GM12878 (cell line): ENCODE results near the gene MPC1. TPM values are rescaled to one million over a fixed set of nuclear protein-coding genes. Genes with fewer than 3 reads are reported as not detected.

ENCODE experiments used
- ATAC-seq: fragments of 200-7000 bp; cut with Tn5 transposase; 3 replicates; pipeline ENCODE4 v1.9.1; 2020; ENCODE audit warnings: mild to moderate bottlenecking, moderate library complexity
- BruUV-seq: library from RNA; stranded (reverse); fragments of 400-500 nt; replicated peaks from 2 replicates; lab custom pipeline; 2021; lab: Mats Ljungman, UMichigan
- CTCF ChIA-PET: fragments of 300-600 bp; sonication (Branson Sonifier 250); formaldehyde crosslinking; extraction: SDS; loops from one replicate; lab custom pipeline; 2021; ENCODE audit warnings: inconsistent platforms; lab: Yijun Ruan, JAX
- POLR2A ChIA-PET: fragments of 350-600 bp; formaldehyde crosslinking; extraction: SDS; loops from one replicate; lab custom pipeline; 2021; ENCODE audit warnings: inconsistent platforms; lab: Charles Lee
- RAD21 ChIA-PET: fragments of 300-600 bp; sonication (Branson Sonifier 250); formaldehyde crosslinking; loops from one replicate; lab custom pipeline; 2023; ENCODE audit warnings: antibody characterized with exemption; ENCODE audit not compliant: unreplicated experiment; lab: Charles Lee
- SMC1A ChIA-PET: fragments of 300-600 bp; sonication (Branson Sonifier 250); formaldehyde crosslinking; loops from one replicate; lab custom pipeline; 2023; ENCODE audit not compliant: unreplicated experiment, uncharacterized antibody; lab: Charles Lee
- DNase-seq: peaks from one replicate; pipeline ENCODE4 v3.0.0-alpha.2; 2011; ENCODE audit warnings: low read depth, low spot score
- FAIRE-seq: peaks from 3 replicates; lab custom pipeline; 2011; peaks lifted over from hg19 to GRCh38; lab: Jason Lieb, UNC
- H2AFZ ChIP-seq: 2 replicates; pipeline ENCODE4 v1.6.0; 2011; ENCODE audit warnings: low read depth, low read length, control low read depth; ENCODE audit not compliant: control insufficient read depth
- H3K27ac ChIP-seq: 2 replicates; pipeline ENCODE4 v1.5.1; 2011; ENCODE audit warnings: control low read depth; ENCODE audit not compliant: control insufficient read depth, insufficient read depth
- H3K27me3 ChIP-seq, 2 experiments: replicated peaks in 1 of 2; 2 replicates each; pipeline versions ENCODE4 v1.6.0 to v1.6.1; 2011; ENCODE audit warnings: low read length in 1 of 2; ENCODE audit not compliant: control insufficient read depth in 2 of 2, insufficient read depth in 2 of 2
- H3K36me3 ChIP-seq, 2 experiments: 2 replicates each; pipeline ENCODE4 v1.5.1; 2011; ENCODE audit warnings: low read length in 1 of 2; ENCODE audit not compliant: control insufficient read depth in 2 of 2, insufficient read depth in 2 of 2
- H3K4me1 ChIP-seq: 2 replicates; pipeline ENCODE4 v1.6.1; 2011; ENCODE audit warnings: mild to moderate bottlenecking, low read length, moderate library complexity, mixed read lengths; ENCODE audit not compliant: control insufficient read depth, insufficient read depth
- H3K4me2 ChIP-seq: 2 replicates; pipeline ENCODE4 v1.6.0; 2011; ENCODE audit warnings: control low read depth; ENCODE audit not compliant: control insufficient read depth, insufficient read depth
- H3K4me3 ChIP-seq: fragments of 200-600 bp; sonication (generic); 2 replicates; pipeline ENCODE4 v1.5.1; 2016
- H3K79me2 ChIP-seq: 2 replicates; pipeline ENCODE4 v1.6.0; 2011; ENCODE audit warnings: low read length; ENCODE audit not compliant: control insufficient read depth, insufficient read depth
- H3K9ac ChIP-seq: 2 replicates; pipeline ENCODE4 v1.8.0; 2011; ENCODE audit warnings: low read length, control low read depth, mixed read lengths; ENCODE audit not compliant: control insufficient read depth, insufficient read depth
- H3K9me3 ChIP-seq: replicated peaks from 3 replicates; pipeline ENCODE4 v1.5.1; 2011; ENCODE audit warnings: mild to moderate bottlenecking, low read length; ENCODE audit not compliant: control insufficient read depth, insufficient read depth
- H4K20me1 ChIP-seq: 2 replicates; pipeline ENCODE4 v1.6.0; 2011; ENCODE audit not compliant: control insufficient read depth, insufficient read depth
- CBX3 ChIP-seq: fragments of 200-600 bp; sonication (generic); IDR thresholded peaks from 2 replicates; pipeline ENCODE4 v1.6.1; 2016; ENCODE audit warnings: low read depth, borderline replicate concordance
- CHD2 ChIP-seq: IDR thresholded peaks from 2 replicates; pipeline ENCODE4 v1.6.1; 2011; ENCODE audit warnings: low read depth, low read length, improper control_type of control experiment, borderline replicate concordance
- FOS ChIP-seq: IDR thresholded peaks from 3 replicates; pipeline ENCODE4 v1.6.1; 2011; ENCODE audit warnings: borderline replicate concordance; ENCODE audit not compliant: insufficient read length; ENCODE audit errors: extremely low read depth
- IRF4 ChIP-seq: IDR thresholded peaks from 2 replicates; pipeline ENCODE4 v1.6.1; 2011; ENCODE audit warnings: low read depth, low read length
- NFYA ChIP-seq: IDR thresholded peaks from 2 replicates; pipeline ENCODE4 v1.6.1; 2011; ENCODE audit warnings: low read depth, mild to moderate bottlenecking, low read length, improper control_type of control experiment, borderline replicate concordance
- PBX3 ChIP-seq: IDR thresholded peaks from 2 replicates; pipeline ENCODE4 v1.6.1; 2011; ENCODE audit warnings: mild to moderate bottlenecking, low read depth, low read length, moderate library complexity; ENCODE audit not compliant: insufficient replicate concordance
- PKNOX1 ChIP-seq: fragments of 450-650 bp; IDR thresholded peaks from 2 replicates; pipeline ENCODE4 v1.6.1; 2016; ENCODE audit warnings: mild to moderate bottlenecking
- POLR2AphosphoS5 ChIP-seq: IDR thresholded peaks from 2 replicates; pipeline ENCODE4 v1.6.1; 2011; ENCODE audit warnings: mild to moderate bottlenecking, low read length, inconsistent platforms
- PRDM15 ChIP-seq: fragments of 450-650 bp; formaldehyde crosslinking; IDR thresholded peaks from 2 replicates; pipeline ENCODE4 v1.4.0; 2020; ENCODE audit warnings: mild to moderate bottlenecking, moderate library complexity
- RB1 ChIP-seq: fragments of 450-650 bp; formaldehyde crosslinking; IDR thresholded peaks from 2 replicates; pipeline ENCODE4 v1.6.1; 2017; ENCODE audit warnings: mild to moderate bottlenecking, borderline replicate concordance
- RUNX3 ChIP-seq: IDR thresholded peaks from 2 replicates; pipeline ENCODE4 v1.6.1; 2012; ENCODE audit warnings: low read length, inconsistent platforms
- SMARCA5 ChIP-seq: fragments of 450-650 bp; IDR thresholded peaks from 2 replicates; pipeline ENCODE4 v1.6.1; 2017; ENCODE audit warnings: mild to moderate bottlenecking
- SP1 ChIP-seq: IDR thresholded peaks from one replicate; pipeline ENCODE4 v1.6.1; 2011; ENCODE audit warnings: low read depth, low read length
- ZZZ3 ChIP-seq: IDR thresholded peaks from 2 replicates; pipeline ENCODE4 v1.6.1; 2011; ENCODE audit warnings: low read depth; ENCODE audit not compliant: control insufficient read depth, insufficient read length
- WGBS: methylation state at CpG from one replicate; pipeline ENCODE4 v1.1.6; 2016; ENCODE audit warnings: low lambda C conversion rate; ENCODE audit not compliant: insufficient replicate concordance, insufficient coverage; ENCODE audit errors: missing lambda C conversion rate; 5-methylcytosine and 5-hydroxymethylcytosine counted together
- in situ Hi-C: fragments of 300-500 bp; cut with MboI; formaldehyde crosslinking; loops from 9 replicates; pipeline ENCODE4 v1.14.3; 2018; ENCODE audit warnings: mixed read lengths
- intact Hi-C: fragments of 100-400 bp; cut with micrococcal nuclease; formaldehyde crosslinking; loops from one replicate; pipeline ENCODE4 v1.14.2; 2022; ENCODE audit not compliant: unreplicated experiment
- polyA plus RNA-seq, 11 experiments: library from polyadenylated mRNA; depleted of rRNA in 4 of 11; unstranded in 6 of 11; stranded (reverse) in 5 of 11; fragments of >200 nt; fragmentation: Nextera tagmentation in 4 of 11; fragmentation: Illumina TruSeq in 1 of 11; extraction: Ambion mirVana in 4 of 11; extraction: Trizol in 1 of 11; gene quantifications; 1 replicate in 1 of 11; 2 replicates in 10 of 11; pipeline versions ENCODE4 v1.2.1 to v1.2.3, GENCODE V29; 2011 to 2016; ENCODE audit warnings: inconsistent platforms in 2 of 11, missing spikeins in 2 of 11, low read depth in 1 of 11
- total RNA-seq, 4 experiments: library from RNA; depleted of rRNA in 3 of 4; stranded (reverse); fragments of >200 nt in 3 of 4; fragmentation: Illumina TruSeq in 1 of 4; extraction: Trizol in 1 of 4; gene quantifications; 2 replicates each; pipeline versions ENCODE4 v1.2.1 to v1.2.3, GENCODE V29; 2013 to 2021

MPC1 gene
- total and polyA plus RNA-seq, 10 of the 15 experiments (the other 5 are each of a cell fraction or from before 2014, with no cell fraction given): 53.2 to 177 (median 78.8) TPM

GRCh38 chr6:166334878-166335277, 47.9 kb downstream of the MPC1 start:
- intact Hi-C loops (loop anchor here (10.0 kb wide), 1 partner anchor 760 kb away; no protein-coding TSS in a partner anchor), in situ Hi-C loops (loop anchor here (5.0 kb wide), 1 partner anchor 47 kb away; the partner anchor contains the start of gene MPC1)
- no peaks in the 10 kb centered on the region for H3K27me3 ChIP-seq
- H3K9ac ChIP-seq: no peak overlapping the region; the same call in 1 of the 2 replicates
- peaks cover 43% of the 10 kb centered on the region for H3K4me1 ChIP-seq
- ChIA-PET SMC1A (interaction anchor here (1.5 to 4.9 kb wide), 5 partner anchors 8 to 49 kb away, joined by 4 to 41 read pairs (median 9); no protein-coding TSS in a partner anchor), POLR2A (interaction anchor here (1.2 to 3.6 kb wide), 5 partner anchors 9 to 760 kb away, joined by 3 to 24 read pairs (median 5); no protein-coding TSS in a partner anchor), RAD21 (interaction anchor here (1.2 to 5.3 kb wide), 6 partner anchors 8 to 66 kb away, joined by 3 to 43 read pairs (median 6); partner anchors contain the start of gene PRR18), CTCF (interaction anchor here (1.5 to 4.7 kb wide), 2 partner anchors 46 to 54 kb away, joined by 4 to 45 read pairs; no protein-coding TSS in a partner anchor)
- no peak for DNase-seq
- FAIRE-seq: no peak
- H3K9me3 ChIP-seq: no peaks in the 10 kb centered on the region; the same call in 2 of the 3 replicates
- no peak overlapping the region for H2AFZ ChIP-seq
- 0 out of 2 replicates have a peak, but pooled peaks cover under 1% of the 10 kb centered on the region for H4K20me1 ChIP-seq
- peak overlapping the region; percentile 93 for H3K27ac ChIP-seq
- ATAC-seq: no peak
- H3K4me3 ChIP-seq: no peak overlapping the region
- 0 out of 2 replicates have a peak overlapping the region, but pooled peaks have one; percentile 21 for H3K4me2 ChIP-seq
- 95% methylated on average over 8 of the region's 8 CpGs for WGBS
- BruUV-seq: no TSS peak
- H3K79me2 ChIP-seq: peaks cover 100% of the 10 kb centered on the region
- peaks cover 2 to 15% of the 10 kb centered on the region in 2 experiments for H3K36me3 ChIP-seq
- TF ChIP-seq PBX3 (peak; percentile 44), POLR2AphosphoS5 (peak; percentile 63; the same call in 1 of the 2 replicates), RUNX3 (0 out of 2 replicates have a peak, but pooled peaks have one; percentile 4), FOS (no peak), PKNOX1 (peak; percentile 56; the same call in 1 of the 2 replicates), IRF4 (no peak), SMARCA5 (no peak), RB1 (no peak), CHD2 (no peak), SP1 (no peak), NFYA (no peak), ZZZ3 (no peak), CBX3 (no peak), PRDM15 (CRISPR knock-in tag) (no peak)
